ENCODE results near the gene AQP12A.

- TF ChIP-seq POLR2A (IDR thresholded peaks at IDR 0.05), result no peak
- TF ChIP-seq CTCF (IDR thresholded peaks at IDR 0.05), result no peak
These were observed 35.5 kb upstream of the AQP12A start for GRCh38 chr2:240655931-240656886.

Data from heart left ventricle (tissue), 13 donors.